HG03097 (cell line): ENCODE data around the gene C5orf34.
"Not testable (repeated sequence)": the region's sequence is repeated elsewhere in the genome, so short reads cannot be mapped to it uniquely, and the experiment has no call there.

Experiments
- ATAC-seq: cut with Tn5 transposase; IDR thresholded peaks from one replicate; pipeline ENCODE4 v1.9.1; 2021; ENCODE audit not compliant: unreplicated experiment, low FRiP score

Gene C5orf34

DNA sequence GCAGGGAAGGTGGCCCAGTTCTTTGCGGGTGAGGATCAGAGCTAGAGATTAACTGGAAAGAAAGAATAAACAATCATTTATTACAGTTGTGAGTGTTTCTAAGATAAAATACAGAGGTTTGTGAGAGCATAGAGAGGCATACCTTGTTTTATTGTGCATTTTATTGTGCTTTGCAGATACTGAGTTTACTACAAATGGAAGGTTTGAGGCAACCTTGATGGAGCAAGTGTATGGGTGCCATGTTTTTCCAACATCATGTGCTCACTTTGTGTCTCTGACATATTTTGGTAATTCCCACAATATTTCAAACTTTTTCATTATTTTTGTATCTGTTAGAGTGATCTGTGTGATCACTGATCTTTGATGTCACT lies 715 bp upstream of the C5orf34 start:
- ATAC-seq: no peak

DNA sequence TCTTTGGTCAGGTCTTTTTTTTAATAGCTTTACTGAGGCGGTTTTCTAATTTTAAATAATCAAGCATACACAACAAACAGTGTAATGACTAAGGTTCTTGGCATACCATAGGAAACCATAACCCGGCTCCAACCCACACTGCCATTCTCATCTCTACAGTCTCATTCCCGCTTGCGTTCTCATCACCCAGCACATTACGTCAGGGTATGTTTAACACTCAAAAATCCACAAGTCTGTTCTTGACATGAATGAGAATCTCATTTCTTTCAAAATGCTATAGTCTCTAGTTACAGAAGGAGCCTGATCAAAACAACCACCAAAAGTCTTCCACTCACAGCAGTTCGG lies 505 bp downstream of the C5orf34 start:
- peak; percentile 28 for ATAC-seq

DNA sequence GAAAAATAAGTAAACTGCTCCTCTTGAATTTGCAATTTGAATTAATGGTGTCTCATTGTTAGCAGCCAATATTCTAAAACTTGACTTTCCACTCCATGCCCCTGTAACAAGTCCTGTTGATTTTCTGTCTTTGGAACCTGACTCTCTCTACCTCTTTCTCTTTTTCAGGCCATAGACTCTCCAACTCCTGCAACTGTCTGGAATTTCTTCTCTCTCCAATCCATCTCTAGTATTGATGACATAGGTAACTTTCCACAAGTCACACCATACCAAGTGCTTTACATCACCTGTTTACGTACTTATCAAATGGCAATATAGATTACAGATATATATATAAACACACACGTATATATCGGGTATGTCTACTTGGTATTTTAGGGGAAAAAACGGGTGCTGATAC lies 923 bp downstream of the C5orf34 start:
- ATAC-seq: no peak

DNA sequence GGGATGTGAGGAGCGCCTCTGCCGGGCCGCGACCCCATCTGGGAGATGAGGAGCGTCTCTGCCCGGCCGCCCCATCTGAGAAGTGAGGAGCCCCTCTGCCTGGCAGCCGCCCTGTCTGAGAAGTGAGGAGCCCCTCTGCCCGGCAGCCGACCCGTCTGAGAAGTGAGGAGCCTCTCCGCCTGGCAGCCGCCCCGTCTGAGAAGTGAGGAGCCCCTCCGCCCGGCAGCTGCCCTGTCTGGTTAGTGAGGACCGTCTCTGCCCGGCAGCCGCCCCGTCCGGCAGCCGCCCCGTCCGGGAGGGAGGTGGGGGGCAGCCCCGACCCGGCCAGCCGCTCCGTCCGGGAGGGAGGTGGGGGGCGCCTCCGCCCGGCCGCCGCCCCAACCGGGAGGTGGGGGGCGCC lies 3.9 kb downstream of the C5orf34 start:
- ATAC-seq: not testable (repeated sequence)

DNA sequence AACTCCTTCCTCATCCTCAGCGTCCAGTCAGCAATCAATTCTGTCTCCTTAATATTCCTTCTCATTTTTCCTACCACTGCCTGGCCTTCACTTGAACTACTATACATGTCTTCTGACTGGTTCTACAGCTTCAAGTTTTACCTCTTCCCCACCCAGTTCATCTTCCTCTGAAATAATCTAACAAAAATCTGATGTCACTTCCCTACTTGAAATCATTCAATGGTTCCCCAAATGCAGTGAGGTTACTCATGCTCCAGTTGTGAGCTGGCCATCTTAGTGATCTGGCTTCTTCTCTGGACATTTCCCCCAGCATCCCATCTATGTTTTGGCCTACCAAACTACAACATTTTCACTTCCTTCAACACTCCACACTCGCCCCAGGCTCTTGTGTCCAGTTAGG lies 16.4 kb downstream of the C5orf34 start:
- ATAC-seq: no peak

DNA sequence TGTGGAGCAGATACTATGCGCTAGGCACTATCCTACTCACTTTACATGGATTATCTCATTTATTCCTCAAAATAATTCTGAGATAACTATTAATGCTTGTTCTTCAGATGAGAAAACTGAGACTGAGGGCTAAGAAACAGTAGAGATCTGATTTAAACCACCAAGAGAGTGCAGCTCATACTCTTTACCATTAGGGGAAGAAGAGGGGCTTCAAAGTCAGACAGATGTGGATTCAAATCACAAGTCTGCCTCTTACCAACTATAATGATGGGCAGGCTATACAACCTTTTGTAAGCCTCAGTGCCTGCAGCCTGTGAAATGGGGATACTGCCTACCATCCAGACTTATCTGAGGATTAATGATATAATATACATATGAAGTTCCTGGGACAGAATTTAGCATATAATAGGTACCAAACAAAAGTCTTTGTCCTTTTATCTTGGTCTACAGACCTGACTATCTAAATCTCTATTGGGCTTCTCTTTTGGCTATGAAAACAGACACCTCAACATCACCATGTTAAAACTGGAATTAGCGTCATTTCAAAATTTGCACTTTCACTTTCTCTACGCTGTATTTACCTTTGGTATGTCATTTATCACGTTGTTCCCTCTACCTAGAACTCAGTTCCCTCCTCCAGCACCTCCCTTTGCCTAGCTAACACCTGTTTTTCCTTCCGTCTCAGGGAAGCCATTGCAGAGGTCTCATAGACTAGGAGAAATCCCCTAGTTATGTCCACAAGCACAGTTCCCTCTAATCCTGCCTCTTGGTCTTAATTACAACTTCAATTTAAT lies 17.4 kb downstream of the C5orf34 start:
- ATAC-seq: no peak

DNA sequence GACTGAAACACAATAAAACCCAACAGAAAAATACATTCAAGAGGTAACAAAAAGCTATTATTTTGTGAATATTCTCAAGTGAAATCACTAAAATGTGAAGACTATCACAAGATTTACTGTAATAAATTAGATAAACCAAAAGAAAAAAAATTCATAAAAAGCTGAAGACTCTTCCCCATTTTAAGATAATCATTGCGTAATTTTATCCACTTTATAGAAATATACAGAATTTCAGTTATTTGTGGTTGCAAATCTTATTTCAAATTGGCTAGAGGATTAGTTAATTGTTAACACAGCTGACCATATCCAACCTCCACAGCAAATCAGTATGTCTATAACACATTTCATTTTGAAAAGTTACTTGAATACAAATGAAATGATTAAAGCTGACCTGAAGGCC lies 23.6 kb downstream of the C5orf34 start:
- no peak for ATAC-seq

DNA sequence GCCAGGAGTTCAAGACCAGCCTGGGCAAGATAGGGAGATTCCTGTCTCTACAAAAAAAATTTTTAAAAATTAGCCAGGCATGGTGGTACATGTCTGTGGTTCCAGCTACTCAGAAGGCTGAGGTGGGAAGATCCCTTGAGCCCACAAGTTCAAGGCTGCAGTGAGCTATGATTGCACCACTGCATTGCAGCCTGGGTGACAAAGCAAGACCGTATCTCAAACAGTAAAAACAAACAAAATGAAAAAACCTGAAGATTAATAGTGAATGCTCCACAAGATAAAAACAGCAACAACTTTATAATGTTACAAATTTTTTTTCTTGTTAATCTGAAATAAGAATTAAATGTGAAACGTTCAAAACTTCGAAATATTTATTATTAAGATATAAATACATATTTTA lies 28.6 kb downstream of the C5orf34 start:
- no peak for ATAC-seq

DNA sequence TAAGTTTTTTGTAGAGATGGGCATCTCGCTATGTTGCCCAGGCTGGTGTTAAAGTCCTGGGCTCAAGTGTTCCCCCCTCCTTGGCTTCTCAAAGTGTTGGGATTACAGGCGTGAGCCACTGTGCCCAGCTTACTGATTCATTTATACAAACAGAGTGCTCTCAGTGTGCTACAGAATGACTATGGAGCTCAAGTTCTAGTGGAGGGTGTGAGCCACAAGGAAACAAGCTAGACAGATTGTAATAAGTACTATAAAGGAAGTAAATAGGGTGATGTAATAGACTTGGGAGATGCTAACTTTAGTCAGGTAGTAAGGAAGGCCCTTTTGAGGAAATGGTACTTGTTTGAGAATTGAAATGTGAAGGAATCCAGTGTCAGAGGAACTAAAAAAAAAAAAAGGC lies 29.5 kb downstream of the C5orf34 start:
- ATAC-seq: no peak

DNA sequence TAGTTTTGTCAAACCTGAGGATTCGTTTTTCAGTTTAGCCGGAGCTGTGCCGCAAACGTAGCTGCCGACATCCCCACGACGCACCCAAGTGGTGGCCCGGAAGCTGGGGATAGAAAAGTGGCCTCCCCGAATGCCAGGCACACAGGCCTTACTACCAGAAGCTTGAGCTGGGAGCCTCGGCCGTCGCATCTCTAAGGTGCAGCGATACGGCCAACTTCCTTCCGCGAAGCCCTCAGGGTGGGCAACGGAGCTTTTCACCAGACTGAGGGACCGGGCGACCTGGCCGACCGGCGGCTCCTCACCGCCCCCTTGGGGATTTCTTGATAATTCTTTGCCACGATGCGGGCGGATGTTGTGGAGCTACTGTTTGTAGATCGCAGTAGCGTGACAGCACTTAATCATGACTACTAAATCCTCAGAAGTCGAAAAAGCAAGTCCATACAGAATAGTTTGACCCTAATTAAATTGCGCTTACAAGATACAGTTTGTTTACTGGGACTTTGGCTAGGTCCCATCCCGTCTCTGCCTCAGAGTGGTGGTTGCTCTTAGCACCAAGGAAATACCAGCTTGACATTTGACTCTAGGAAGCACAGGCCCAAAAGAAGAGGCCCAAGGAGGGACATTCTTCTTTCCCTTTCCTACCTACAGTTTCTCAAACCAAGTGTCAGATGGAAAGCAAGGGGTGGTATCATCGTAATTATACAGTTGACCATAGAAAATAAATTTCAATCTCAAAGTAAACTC lies 30.7 kb downstream of the C5orf34 start:
- peak; percentile 68 for ATAC-seq

DNA sequence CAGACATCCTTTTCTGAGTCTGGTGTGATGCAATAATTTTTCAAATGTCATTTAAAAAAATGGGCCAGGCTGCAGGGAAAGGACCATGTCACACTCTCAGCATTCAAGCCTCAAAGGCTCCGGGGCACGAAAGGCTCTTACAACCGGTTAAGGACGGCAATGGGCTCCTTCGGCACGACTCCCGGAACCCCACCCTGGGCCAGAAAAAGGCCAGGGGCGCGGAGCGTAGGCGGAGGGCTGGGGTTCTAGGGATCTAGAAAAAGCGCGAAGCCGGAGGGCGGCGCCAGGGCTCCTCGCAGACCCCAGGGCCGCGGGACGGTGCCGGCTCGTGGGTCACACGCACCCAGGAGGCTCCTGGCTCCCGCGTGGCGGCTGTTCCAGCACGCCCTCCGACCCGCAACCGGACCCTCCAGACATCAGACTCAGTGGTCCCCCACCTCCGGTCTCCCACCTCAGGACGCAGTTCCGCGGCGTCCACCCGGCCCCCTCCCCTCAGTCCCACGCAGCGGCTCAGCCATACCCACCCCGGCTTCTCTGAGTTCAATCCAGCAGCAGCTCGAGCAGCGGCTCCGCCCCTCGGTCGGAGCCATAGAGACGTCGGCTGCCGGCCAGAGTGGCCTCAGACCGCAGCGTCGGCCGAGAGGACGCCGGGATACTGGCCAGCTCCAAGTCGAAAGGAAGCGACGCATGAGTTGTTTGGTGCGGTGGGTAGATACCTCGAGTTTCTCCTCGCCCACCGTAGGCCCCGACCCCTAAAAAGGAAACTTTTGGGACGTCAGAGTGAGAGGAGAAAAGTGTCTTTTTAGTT lies 31.4 kb downstream of the C5orf34 start, which contains the start of gene TMEM267:
Gene TMEM267 (minus strand): TSS at position 568 of the 808 bp plus-strand sequence. CDS start 29,896 bp downstream, outside the sequence.
- ATAC-seq: peak; percentile 93

DNA sequence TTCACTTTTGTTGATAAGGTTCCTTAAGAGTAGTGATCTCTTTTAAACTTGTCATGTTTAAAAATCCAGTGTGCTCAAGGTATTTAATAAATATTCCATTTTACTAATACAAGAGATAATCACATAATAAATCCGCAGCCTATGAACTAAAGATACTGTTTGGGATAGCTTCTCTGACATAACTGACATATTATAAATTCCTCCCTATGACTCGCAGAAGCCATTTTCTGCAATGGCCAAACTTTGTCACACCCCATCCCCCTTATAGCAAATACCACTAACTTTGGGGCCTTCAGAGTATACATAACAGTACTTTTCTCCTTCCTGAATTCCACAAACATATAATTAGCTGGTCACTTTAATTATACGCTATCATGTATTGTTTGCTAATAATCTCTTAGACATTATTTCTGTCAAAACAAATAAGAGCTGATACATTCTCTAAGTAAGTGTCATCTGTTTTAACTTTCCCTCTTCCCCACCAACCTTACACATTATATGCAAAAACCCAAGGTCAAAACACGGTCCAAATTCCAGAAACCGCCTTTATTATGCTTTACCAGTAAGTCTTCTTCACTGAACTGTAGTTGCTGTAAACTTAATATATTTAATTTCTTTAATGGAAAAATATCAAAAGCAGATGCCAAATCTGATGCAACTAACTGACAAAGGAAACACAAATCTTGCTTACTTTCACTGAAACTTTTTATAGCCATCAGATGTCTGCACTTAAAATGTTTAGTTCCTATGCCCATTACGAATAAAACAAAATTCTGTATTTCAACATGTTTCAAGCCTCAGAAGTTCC lies 32.3 kb downstream of the C5orf34 start:
- no peak for ATAC-seq

DNA sequence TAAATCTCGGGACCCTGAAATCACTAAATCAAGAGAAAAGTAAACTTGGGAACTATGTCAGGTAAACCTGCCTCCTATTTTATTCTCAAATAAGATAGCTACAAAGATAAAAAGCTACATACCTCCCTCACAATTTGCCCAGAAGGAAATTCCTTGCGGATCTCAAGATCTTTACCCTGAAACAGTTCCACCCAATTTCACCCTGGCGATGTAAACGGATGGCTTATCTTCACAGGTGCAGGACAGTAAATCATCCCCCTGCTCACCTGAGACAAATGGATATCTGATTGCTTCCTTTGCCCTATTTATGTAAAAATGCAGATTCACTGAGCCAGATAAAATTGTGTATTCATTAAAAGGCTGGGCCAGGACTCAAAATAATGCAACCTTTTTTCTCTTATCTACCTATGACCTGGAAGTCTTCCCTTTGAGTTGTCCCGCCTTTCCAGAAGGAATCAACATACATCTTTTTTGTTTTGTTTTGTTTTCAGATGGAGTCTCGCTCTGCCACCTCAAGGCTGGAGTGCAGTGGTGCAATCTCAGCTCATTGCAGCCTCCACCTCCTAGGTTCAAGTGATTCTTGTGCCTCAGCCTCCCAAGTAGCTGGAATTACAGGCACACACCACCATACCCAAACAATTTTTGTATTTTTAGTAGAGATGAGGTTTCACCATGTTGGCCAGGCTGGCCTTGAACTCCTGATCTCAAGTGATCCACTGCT lies 45.1 kb downstream of the C5orf34 start:
- no peak for ATAC-seq

DNA sequence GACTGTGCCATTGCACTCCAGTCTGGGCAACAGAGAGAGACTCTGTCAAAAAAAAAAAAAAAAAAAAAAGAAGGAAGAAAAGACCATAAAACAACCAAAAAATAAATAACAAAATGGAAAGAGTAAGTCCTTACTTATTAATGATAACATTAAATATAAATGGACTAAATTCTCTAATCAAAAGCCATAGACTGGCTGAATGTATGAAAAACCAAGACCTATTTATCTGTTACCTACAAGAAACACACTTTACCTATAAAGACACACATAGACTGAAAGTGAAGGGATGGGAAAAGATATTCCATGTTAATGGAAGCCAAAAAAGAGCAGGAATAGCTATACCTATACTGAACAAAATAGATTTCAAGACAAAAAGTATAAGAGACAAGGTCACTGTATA lies 47.8 kb downstream of the C5orf34 start:
- ATAC-seq: no peak

DNA sequence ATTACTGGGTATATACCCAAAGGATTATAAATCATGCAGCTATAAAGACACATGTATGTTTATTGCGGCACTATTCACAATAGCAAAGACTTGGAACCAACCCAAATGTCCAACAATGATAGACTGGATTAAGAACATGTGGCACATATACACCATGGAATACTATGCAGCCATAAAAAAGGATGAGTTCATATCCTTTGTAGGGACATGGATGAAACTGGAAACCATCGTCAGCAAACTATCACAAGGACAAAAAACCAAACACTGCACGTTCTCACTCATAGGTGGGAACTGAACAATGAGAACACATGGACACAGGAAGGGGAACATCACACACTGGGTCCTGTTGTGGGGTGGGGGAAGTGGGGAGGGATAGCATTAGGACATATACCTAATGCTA lies 49.5 kb downstream of the C5orf34 start:
- ATAC-seq: not testable (repeated sequence)

DNA sequence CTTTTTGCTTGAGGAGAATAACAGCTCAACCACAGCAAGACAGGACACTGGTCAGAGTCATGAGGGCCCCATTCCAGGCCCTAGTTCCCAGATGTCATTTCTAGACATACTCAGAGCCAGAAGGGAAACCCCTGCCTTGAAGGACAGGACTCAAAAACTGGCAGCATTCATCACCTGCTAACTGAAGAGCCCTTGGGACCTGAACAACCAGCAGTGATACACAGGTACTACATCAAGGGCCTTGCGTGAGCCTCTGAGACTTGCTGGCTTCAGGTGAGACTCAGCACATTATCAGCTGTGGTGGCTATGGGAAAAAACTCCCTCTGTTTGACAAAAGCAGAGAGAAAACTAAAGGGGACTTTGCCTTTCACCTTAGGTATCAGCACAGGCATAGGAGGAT lies 53.9 kb downstream of the C5orf34 start:
- no peak for ATAC-seq

DNA sequence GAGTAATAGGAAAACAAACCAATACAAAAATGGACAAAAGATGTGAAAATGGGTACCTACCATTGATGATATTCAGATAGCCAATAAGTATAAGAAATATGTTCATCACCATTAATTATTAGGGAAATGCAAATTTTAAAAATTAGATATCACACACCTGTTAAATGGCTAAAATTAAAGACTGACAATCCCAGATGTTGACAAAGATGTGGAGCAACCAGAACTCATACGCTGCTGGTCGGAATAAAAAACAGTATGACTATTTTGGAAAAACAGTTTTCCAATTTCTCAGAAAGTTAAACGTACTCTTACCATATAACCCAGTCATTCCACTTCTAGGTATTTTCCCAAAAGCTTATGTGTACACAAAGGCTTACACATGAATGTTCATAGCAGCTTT lies 58.4 kb downstream of the C5orf34 start:
- ATAC-seq: no peak

DNA sequence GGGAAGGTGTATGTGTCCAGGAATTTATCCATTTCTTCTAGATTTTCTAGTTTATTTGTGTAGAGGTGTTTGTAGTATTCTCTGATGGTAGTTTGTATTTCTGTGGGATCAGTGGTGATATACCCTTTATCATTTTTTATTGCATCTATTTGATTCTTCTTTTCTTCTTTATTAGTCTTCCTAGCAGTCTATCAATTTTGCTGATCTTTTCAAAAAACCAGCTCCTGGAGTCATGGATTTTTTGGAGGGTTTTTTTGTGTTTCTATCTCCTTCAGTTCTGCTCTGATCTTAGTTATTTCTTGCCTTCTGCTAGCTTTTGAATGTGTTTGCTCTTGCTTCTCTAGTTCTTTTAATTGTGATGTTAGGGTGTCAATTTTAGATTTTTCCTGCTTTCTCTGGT lies 73.4 kb downstream of the C5orf34 start:
- ATAC-seq: not testable (repeated sequence)

DNA sequence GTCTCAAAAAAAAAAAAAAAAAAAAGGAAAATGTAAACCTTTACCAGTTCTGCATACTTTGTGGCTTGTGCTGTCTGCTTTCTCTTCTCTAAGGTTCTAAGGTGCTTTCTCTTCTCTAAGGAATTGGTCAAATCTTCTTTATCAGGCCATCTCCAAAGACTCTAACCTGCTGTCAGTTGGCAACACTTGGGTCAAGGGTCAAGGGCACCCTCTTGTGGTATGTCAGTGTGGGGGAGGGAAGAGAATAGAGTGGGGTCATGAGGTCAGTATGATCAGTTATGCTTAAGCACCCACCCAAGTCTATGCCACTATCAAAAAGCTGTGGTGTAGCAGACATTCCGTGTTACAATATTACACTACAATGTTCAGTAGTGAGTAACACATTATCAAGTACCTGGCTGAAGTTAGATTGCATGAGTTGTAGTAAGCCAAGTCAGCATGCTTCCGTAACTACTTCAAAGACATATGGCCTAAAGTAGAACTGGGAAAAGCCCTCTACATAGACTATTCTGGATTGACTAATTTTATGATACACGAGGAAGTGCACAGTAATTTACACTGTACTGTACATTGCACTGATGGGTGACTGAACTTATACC lies 77.8 kb downstream of the C5orf34 start:
- ATAC-seq: no peak
